Tibial artery (tissue), 4 donors: Measurements from ENCODE around the gene RNF208.

Experiments
- DNase-seq, 2 donors: peaks; one replicate each; pipeline ENCODE4 v3.0.0-alpha.2; 2019
- H3K27ac ChIP-seq, 2 donors: fragments of 200-600 bp; sonication (generic) in 1 of 2; 1 replicate in 1 of 2; 2 replicates in 1 of 2; pipeline ENCODE4 v1.5.1; 2018 to 2019; ENCODE audit warnings: mild to moderate bottlenecking in 1 of 2
- H3K27me3 ChIP-seq, 2 donors: fragments of 200-600 bp; sonication (generic) in 1 of 2; one replicate each; pipeline versions ENCODE4 v1.5.1 to v1.6.0; 2016 to 2019
- H3K36me3 ChIP-seq, 3 donors: fragments of 200-600 bp; sonication (generic) in 2 of 3; one replicate each; pipeline ENCODE4 v1.5.1; 2016 to 2019; ENCODE audit warnings: mild to moderate bottlenecking in 2 of 3
- H3K4me1 ChIP-seq, 4 donors: fragments of 200-600 bp; sonication (generic) in 2 of 4; 1 replicate in 3 of 4; 2 replicates in 1 of 4; pipeline ENCODE4 v1.5.1; 2016 to 2019
- H3K4me3 ChIP-seq, 2 donors: fragments of 200-600 bp; sonication (generic) in 1 of 2; 1 replicate in 1 of 2; 2 replicates in 1 of 2; pipeline ENCODE4 v1.5.1; 2018 to 2019; ENCODE audit warnings: mild to moderate bottlenecking in 2 of 2
- H3K9me3 ChIP-seq, 3 donors: fragments of 200-600 bp; sonication (generic) in 1 of 3; one replicate each; pipeline ENCODE4 v1.5.1; 2016 to 2019
- CTCF ChIP-seq, 2 experiments: fragments of 200-600 bp in 1 of 2; fragments of 450-650 bp in 1 of 2; IDR thresholded peaks; one replicate each; pipeline ENCODE4 v1.5.1; 2017 to 2019; ENCODE audit warnings: antibody characterized with exemption in 2 of 2, mild to moderate bottlenecking in 1 of 2, moderate library complexity in 1 of 2
- intact Hi-C: fragments of 100-400 bp; cut with DNase I; formaldehyde crosslinking; loops from one replicate; pipeline ENCODE4 v1.15.0; 2023; ENCODE audit warnings: low total_unique reads

Gene RNF208

GRCh38 chr9:137255448-137256114, 33.5 kb upstream of the RNF208 start:
- peak overlapping the region; percentile 92 for H3K4me3 ChIP-seq
- peak overlapping the region; percentile 76 to 78 for H3K27ac ChIP-seq
- H3K27me3 ChIP-seq: peaks cover 0 to 25% of the 10 kb centered on the region in 2 donors
- TF ChIP-seq CTCF (IDR thresholded peaks at IDR 0.05): no peak
- no peak for DNase-seq
- peaks cover 0 to 26% (median 23%) of the 10 kb centered on the region in 4 donors for H3K4me1 ChIP-seq
- intact Hi-C loops: no loop called here
- H3K36me3 ChIP-seq: peaks cover 10 to 31% (median 12%) of the 10 kb centered on the region in 3 donors
- no peaks in the 10 kb centered on the region for H3K9me3 ChIP-seq

- Histone ChIP-seq H3K9me3 (no peaks in the 10 kb centered on the region), H3K27ac (peak within 1 kb of the TSS; percentile 76 to 79), H3K36me3 (peaks cover 10 to 31% (median 12%) of the 10 kb centered on the region in 3 donors), H3K27me3 (peaks cover 0 to 27% of the 10 kb centered on the region in 2 donors), H3K4me3 (peak within 1 kb of the TSS; percentile 92), H3K4me1 (peaks cover 0 to 26% (median 23%) of the 10 kb centered on the region in 4 donors)
- intact Hi-C loops: no loop called here
- TF ChIP-seq CTCF (IDR thresholded peaks at IDR 0.05): peak in 1 of 2 experiments; percentile 20
- DNase-seq: peak; percentile 88 to 96
Observed at GRCh38 chr9:137254624-137255447, 32.8 kb upstream of the RNF208 start, which contains the start of gene NELFB. Gene NELFB, plus strand, starts transcription at chr9:137255327.

- Histone ChIP-seq H3K27me3 (peaks cover 0 to 30% of the 10 kb centered on the region in 2 donors), H3K36me3 (peaks cover 5 to 26% (median 9%) of the 10 kb centered on the region in 3 donors), H3K9me3 (no peaks in the 10 kb centered on the region), H3K4me1 (peaks cover 0 to 26% (median 23%) of the 10 kb centered on the region in 4 donors), H3K4me3 (peak overlapping the region; percentile 92), H3K27ac (peak overlapping the region; percentile 76 to 79)
- intact Hi-C loops: no loop called here
- TF ChIP-seq CTCF (IDR thresholded peaks at IDR 0.05): no peak
- DNase-seq: no peak
Observed at GRCh38 chr9:137253717-137254623, 31.9 kb upstream of the RNF208 start.

- intact Hi-C loops: no loop called here
Observed at GRCh38 chr9:137252555-137253506, 30.8 kb upstream of the RNF208 start.

More at GRCh38 chr9:137252555-137253506, 30.8 kb upstream of the RNF208 start:
- Histone ChIP-seq H3K4me3 (no peak overlapping the region), H3K4me1 (peaks cover 0 to 26% (median 23%) of the 10 kb centered on the region in 4 donors), H3K27me3 (peaks cover 0 to 30% of the 10 kb centered on the region in 2 donors), H3K36me3 (peaks cover 0 to 15% (median 6%) of the 10 kb centered on the region in 3 donors), H3K27ac (no peak overlapping the region), H3K9me3 (no peaks in the 10 kb centered on the region)
- TF ChIP-seq CTCF (IDR thresholded peaks at IDR 0.05): no peak
- no peak for DNase-seq
